Right ventricle myocardium inferior (tissue), 1 donor: ENCODE data around the gene THSD1. TPM values are rescaled to one million over a fixed set of nuclear protein-coding genes. Genes with fewer than 3 reads are reported as not detected.

ENCODE experiments used
- total RNA-seq: library from RNA; stranded (reverse); fragmentation: NEBNext Ultra II Directional; extraction: Animal tissue kit (Norgen Biotek cat#: 25700); gene quantifications from one replicate; pipeline ENCODE4 v1.2.1, GENCODE V29; 2021
- donor health status: DM: no; HTN: yes; CAD: no; lungs with severe emphysema.

Gene THSD1
- total RNA-seq, 1 donor from 2014 or later = 4.6 TPM

Other genes with a start within 250 kb of the THSD1 start
- gene NEK3, start 246.6 kb downstream of the THSD1 start, total RNA-seq = 6.6 TPM
- gene VPS36, start 44.5 kb upstream of the THSD1 start, total RNA-seq = 24.1 TPM
- gene CKAP2, start 49.3 kb upstream of the THSD1 start, total RNA-seq = 7.1 TPM
- 1.5 TPM for gene HNRNPA1L2, start 236.3 kb upstream of the THSD1 start, total RNA-seq
- 55.5 TPM for gene SUGT1, start 246.7 kb upstream of the THSD1 start, total RNA-seq